DOHH2 (cell line): ENCODE results near the gene BCL2L1.

Experiments used
- EZH2phosphoT487 ChIP-seq: fragments of 200-600 bp; sonication (generic); IDR thresholded peaks from 2 replicates; pipeline ENCODE4 v1.6.1; 2017; ENCODE audit warnings: borderline replicate concordance, mild to moderate bottlenecking, antibody characterized with exemption, low read length, moderate library complexity, mixed read lengths
- TF ChIP-seq, protein P1 (sequence below): fragments of 200-600 bp; sonication (generic); IDR thresholded peaks from one replicate; pipeline ENCODE4 v1.5.1; 2014; ENCODE audit warnings: antibody characterized with exemption, mild to moderate bottlenecking, low read depth, low read length; ENCODE audit not compliant: poor library complexity, severe bottlenecking

DNA sequence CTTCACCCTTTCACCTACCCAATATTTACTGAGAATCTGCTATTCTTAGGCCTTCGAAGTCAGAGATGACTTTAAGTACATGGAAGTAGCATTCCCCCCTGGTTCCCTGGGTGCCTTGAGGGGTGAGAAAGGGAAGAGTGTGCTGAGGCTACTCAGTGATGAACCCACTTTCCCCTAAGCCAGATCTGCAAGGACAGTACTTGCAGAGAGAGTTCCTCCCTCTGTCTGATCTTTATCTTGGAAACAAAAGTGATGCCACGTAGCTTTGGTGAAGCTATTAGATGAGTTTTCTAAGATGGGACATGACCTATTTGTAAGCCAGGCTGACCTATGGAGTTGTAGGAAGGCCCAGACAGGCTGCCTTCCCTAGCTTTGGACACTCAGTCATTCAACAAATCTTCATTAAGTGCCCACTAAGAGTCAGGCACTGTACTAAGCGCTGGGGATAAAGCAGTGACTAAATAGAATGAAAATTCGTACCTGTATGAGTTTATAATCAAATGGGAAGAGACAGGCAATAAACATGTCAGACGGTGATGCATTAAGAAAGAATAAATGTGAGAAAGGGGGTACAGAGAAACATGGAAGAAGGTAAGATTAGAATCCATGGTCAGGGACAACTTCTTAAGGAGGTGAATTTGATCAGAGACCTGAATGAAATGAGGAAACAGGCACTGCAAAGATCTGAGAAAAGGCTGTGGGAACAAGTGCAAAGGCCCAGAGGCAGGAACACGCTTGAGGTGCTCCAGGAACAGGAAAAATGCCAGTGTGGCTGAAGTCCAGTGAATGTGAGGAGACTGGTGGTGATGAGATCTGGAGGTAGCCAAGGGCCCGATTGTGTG is 42.2 kb downstream of the BCL2L1 start:
- TF ChIP-seq, protein P1, sequence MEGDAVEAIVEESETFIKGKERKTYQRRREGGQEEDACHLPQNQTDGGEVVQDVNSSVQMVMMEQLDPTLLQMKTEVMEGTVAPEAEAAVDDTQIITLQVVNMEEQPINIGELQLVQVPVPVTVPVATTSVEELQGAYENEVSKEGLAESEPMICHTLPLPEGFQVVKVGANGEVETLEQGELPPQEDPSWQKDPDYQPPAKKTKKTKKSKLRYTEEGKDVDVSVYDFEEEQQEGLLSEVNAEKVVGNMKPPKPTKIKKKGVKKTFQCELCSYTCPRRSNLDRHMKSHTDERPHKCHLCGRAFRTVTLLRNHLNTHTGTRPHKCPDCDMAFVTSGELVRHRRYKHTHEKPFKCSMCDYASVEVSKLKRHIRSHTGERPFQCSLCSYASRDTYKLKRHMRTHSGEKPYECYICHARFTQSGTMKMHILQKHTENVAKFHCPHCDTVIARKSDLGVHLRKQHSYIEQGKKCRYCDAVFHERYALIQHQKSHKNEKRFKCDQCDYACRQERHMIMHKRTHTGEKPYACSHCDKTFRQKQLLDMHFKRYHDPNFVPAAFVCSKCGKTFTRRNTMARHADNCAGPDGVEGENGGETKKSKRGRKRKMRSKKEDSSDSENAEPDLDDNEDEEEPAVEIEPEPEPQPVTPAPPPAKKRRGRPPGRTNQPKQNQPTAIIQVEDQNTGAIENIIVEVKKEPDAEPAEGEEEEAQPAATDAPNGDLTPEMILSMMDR = no peak
- TF ChIP-seq EZH2phosphoT487 = no peak
